SH-SY5Y (cell line): ENCODE results near the gene MIOX.

Source experiments
- GATA2 ChIP-seq: IDR thresholded peaks from 2 replicates; pipeline ENCODE4 v1.6.1; 2011; ENCODE audit warnings: mild to moderate bottlenecking, low read depth, low read length
- GATA3 ChIP-seq: IDR thresholded peaks from 2 replicates; pipeline ENCODE4 v1.6.1; 2011; ENCODE audit warnings: low read depth, mild to moderate bottlenecking, low read length, moderate library complexity

DNA sequence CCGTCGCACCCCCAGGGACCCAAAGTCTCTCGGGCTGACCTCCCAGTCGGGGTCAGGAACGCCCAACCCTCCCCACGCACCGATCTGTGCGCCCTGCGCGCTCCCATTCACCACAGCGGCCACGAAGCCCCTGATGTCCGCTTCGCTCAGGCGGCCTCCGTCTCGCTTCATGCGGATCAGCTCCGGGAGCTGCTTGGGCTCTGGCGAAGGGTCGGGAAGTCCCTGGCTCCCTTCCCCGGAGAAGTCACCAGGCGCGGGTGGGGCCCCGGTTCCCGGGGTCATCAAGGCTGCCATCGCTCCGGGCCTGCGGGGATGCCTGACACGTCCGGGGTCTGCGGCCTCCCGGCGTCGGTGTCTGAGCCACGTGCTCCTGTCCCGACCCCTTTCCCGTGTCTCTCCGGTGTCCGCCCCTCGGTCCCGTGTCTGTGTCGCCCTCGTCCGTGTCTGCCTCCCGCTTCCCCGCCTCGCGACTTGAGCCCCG, 42.8 kb downstream of the MIOX start:
- no peak for TF ChIP-seq GATA2
- no peak for TF ChIP-seq GATA3
